Epithelial cell of prostate (primary cell): ENCODE data around the gene UPK3B.
"Not testable (repeated sequence)": the region's sequence is repeated elsewhere in the genome, so short reads cannot be mapped to it uniquely, and the experiment has no call there.

Experiments used
- DNase-seq: peaks from one replicate; pipeline ENCODE4 v3.0.0-alpha.2; 2011; ENCODE audit warnings: low read depth, low spot score
- H3K27ac ChIP-seq: fragments of 450-650 bp; 2 replicates; pipeline ENCODE4 v1.5.1; 2017; ENCODE audit warnings: mild to moderate bottlenecking

The UPK3B gene

DNA sequence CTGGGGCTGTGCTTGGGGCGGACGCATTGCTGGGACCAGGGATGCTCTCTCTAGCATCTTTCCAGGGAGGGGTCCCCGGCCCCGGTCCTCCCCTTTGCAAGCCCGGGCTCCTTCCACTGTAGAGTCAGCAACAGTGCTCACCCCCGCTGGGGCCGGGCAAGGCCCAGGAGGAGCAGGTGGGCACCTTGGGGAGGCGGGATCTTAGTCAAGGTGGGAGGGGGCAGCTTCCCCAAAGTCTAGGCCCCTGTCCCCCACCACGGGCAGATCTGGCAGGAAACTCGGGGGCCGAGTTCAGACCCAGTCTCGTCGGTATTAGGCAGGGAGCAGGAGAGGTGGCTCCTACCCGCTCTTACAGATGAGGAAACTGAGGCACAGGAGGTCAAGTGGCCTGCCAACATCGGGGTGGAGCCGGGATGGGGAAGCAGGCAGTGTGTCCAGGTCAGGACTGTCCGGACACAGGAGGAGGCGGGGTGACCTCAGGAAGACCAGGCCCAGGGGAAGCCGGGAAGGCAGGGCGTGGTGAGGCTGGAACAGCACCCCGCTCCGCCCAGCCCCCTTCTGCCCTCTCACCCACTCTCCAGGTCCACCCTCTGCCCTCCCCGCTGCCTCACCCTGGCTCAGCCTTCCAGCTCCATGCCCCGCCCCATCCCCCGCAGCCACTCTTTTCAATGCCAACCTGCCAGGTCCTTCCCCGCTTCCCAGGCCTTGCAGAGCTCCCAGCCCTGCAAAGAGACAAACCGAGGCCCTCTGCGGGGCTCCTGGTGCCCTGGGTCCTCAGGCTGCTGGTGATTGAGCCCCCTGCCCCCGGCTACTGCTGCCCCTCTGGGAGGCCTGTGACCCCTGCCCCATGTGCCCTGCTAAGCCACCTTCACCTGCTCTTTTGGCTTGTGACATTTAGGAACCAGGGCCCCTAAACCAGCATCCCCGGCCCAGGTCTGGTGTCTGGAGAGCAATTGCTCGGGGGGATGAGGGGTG is 1.8 kb downstream of the UPK3B start:
- not testable (repeated sequence) for H3K27ac ChIP-seq, DNase-seq

DNA sequence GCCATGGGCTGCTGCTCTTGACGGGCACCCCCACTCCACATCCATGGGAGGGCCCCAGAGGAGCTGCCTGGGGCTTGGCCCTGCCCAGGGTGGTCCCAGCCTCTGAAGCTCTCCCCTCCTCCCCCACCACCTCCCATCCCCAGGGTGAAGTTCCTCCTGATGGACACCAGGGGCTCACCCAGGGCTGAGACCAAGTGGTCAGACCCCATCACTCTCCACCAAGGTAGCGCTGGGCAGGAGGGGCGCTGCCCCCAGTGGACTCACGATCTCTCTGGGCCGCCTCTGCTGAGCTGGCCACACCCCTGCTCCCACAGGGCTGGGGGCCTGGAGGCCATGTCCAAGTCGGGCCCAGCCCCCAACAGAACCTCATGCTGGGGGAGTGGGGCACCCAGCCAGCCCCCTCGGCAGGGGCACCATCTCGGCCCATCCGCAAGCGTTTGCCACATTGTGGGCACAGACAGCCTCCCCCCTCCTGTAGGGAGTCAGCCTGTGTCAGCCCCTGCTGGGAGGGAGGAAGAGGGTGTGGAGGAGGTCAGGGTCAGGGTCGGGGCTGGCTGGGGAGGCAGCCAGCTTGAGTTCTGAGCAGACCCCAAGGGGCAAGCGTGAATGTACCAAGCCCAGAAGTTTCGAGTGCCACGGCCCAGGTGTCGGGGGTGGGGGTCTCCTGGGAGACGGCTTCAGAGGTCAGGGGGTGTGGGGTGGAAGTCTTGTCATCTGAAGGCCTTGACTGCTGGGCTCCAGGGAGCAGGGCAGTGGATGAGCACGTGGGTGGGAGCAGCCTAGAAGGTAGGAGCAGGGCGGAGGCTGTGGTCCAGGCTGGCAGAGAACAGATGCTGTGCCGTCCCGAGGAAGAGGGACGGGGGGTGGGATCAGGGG is 2.8 kb downstream of the UPK3B start:
- no peak overlapping the region for H3K27ac ChIP-seq
- no peak for DNase-seq

DNA sequence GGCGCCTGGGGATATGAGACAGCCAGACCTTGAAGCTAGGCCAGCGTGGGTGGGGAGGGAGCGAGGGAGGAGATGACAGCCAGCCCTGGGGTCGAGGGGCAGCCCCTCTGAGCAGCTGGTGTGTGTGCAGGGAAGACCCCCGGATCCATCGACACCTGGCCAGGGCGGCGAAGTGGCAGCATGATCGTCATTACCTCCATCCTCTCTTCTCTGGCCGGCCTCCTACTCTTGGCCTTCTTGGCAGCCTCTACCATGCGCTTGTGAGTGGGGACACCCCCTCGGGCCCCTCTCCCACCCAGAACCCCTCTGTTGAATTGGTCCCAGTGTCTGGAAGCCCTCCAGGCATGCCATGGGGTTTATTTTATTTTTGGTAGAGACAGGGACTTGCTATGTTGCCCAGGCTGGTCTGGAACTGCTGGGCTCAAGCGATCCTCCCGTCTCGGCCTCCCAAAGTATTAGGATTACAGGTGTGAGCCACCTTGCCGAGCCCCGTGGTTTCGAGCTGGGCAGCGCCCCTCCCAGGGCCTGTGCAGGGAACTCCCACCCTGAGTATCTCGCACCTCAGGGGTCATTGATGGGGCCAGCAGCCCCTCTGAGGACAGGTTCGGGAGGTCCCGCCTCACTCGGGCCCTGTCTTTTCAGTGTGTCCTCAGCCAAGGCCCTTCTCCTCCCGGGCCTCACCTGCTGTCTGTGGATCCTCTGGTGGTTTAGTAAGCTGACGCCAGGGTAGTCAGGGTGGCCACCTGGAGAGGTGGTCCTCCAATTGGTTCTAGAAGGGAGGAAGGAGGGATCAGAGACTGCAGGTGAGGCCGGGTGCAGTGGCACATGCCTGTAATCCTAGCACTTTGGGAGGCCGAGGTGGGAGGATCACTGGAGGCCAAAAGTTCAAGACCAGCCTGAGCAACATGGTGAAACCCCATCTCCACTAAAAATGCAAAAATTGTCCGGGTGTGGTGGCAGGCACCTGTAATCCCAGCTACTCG is 3.8 kb downstream of the UPK3B start:
- no peak for DNase-seq
- H3K27ac ChIP-seq, result no peak overlapping the region

DNA sequence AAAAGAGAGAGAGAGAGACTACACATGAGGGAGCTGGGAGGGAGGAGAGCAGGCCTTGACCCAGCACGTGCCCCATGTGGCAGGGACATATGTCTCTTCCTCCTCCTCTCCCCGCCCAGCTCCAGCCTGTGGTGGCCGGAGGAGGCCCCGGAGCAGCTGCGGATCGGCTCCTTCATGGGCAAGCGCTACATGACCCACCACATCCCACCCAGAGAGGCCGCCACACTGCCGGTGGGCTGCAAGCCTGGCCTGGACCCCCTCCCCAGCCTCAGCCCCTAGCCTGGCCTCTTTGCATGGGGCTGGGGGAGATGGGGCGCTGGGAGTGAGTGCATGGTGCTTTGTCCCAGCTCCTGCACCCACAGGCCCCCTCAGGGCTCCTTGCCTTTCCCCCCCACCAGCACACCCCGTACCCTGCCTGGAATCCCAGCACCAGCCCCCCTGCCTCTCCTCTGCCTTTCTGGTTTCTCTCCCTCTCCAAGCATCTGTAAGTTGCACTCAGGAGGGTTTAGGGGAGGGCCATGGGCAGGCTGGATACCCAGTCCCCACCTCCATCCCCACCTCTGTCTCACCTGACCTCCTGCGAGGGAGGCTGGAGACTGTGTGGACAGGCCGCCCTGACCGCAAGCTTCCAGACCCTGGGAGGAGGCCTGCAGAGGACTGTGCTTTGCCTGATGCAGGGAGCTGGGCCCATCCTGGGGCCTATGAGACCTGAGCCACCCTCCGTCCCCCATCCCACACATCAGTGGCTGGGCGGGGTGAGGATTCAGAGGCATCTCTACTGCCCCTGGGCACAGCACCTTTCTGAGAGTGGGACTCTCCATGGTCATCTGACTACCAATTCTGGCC is 4.8 kb downstream of the UPK3B start:
- no peak for DNase-seq
- no peak overlapping the region for H3K27ac ChIP-seq

DNA sequence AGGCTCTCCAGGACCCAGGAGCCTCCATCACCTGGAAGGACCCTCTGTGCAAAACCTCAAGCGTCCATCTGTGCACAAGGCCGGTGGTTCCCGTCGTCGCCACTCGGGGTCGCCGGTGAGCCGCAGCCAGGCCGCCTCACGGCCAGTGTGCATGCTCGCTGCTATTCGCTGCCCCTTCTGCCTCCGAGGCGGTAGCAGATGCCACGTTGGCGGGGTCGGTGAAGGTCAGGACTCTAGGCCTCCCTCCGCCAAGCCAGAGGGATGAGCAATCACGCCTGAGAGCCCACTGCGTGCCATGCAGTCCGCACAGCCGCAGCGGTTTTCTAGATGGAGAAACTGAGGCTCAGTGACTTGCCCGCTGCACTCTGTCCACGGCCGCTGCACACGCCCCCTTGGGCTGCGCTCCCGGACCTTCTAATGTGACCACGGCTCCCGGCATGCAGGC is 5.7 kb downstream of the UPK3B start:
- H3K27ac ChIP-seq, result no peak overlapping the region
- no peak for DNase-seq

DNA sequence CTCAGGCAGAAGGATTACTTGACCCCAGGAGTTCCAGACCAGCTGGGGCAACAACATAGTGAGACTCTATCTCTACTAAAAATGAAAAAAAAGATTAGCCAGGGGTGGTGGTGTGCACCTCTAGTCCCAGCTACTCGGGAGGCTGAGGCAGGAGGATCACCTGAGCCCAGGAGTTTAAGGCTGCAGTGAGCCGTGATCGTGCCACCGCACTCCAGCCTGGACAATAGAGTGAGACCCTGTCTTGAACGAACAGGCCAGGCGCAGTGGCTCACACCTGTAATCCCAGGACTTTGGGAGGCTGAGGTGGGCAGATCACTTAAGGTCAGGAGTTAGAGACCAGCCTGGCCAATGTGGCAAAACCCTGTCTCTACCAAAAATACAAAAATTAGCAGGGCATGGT is 6.6 kb downstream of the UPK3B start:
- not testable (repeated sequence) for DNase-seq, H3K27ac ChIP-seq

DNA sequence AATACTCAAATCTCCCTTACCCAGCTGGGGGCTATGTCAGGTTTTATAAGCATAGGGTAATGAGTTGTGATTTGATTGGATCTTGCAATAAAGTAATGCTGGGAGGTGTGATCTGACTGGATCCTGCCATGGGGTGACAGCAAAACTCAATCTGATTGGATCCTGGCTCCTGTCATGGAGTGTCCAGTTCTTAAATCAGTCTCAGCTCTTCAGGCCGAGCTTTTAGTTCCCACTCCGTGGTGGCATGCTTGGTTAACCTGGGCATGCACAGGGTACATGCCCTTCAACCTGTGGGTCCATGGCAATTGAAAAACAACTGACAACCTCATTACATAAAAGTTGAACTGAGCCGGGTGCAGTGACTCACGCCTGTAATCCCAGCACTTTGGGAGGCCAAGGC is 15.8 kb downstream of the UPK3B start:
- not testable (repeated sequence) for DNase-seq, H3K27ac ChIP-seq

DNA sequence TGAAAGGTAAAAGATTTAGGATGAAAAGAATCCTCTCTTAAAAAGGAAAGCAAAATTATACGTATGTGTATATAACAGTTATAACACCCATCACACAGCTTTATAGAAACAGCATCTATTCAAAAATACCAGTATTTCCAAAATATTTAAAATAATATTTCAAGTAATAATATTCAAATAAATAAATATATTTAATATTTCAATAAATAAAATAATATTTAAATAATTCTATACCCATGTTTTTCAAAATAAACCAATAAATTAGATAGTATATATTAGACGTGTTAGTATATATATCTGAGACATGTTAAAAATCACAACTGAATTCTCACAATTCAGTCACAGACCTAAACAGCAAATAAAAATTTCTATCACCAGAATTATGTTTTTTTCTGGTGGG is 21.3 kb downstream of the UPK3B start:
- DNase-seq, H3K27ac ChIP-seq: not testable (repeated sequence)

DNA sequence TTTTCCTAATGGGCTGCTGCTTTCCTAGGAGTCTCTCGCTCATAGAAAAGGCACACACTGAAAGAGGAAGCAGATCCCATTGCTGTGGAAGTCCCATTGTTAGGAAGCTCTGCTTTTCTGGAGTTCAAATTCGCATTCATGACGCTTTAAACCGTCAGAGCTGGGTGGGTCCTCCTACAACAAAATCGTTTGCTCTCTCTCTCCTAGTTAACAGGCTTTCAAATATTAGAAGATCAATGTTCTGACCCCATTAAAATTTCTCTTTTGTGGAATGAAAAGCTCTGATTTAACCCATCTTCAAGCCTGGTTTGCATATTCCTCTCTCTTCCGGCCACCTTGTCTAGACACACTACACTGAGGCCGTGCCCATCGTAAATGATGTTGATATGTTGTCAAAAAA is 32.8 kb downstream of the UPK3B start, which contains the start of gene SPDYE16:
TSS of gene SPDYE16 (minus strand) at position 101 of the 400 bp plus-strand sequence. CDS start 1,838 bp downstream, outside the sequence.
- H3K27ac ChIP-seq, DNase-seq: not testable (repeated sequence)

DNA sequence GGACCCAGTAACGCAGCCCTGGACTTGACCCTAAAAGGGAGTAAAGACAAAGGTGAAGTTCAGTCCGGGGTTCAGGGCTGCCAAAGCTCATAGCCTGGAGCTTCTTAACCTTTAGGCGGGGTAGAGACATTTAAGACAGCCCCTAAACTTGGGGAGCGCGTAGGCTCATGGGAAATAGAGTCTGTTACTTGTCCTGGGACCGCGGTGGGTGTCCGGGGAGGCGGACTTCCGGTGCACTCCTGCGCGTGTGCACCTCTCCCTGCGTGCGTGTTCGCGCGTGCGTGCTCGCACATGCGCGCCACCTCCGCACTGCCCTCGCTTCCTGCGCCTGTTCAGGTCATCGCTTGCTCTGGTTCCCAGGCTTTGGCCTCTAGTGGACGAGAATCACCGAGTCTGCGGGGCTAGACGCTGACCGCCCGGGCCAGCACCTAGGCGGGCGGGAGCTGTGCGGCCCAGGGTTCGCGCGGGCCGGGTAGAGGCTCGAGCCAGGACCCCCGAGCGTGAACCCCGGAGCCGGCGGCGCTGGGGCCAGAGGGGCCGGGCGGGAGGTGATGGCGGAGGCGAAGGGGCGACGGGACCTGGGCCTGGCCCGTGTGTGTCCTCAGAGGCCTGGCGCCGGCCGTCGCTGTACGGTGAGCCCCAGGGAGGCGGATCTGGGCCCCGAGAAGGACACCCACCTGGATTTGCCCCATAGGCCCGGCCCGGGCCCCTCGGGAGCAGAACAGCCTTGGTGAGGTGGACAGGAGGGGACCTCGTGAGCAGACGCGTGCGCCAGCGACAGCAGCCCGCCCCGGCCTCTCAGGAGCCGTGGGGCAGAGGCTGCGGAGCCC is 38.9 kb downstream of the UPK3B start:
- not testable (repeated sequence) for DNase-seq
- H3K27ac ChIP-seq, result peak overlapping the region; percentile 69

DNA sequence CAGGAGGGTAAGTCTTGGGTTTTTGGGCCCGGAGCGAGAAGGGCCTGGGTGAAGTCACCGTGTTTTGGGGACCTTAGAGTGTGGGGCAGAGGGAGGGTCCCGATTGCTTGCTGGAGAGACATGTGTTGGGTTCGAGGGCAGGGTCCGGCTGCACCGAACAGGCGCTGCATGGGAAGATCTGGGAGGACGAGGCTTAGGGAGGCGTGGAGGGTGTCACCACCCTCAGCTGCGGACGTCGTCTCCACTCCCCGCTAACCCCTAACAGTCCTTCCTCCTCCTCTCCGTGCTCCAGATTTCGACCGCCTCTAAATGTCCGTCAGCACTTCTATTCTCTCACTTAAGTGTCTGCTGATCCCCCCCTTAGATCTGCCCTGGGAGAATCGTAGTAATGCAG is 39.5 kb downstream of the UPK3B start:
- DNase-seq, result not testable (repeated sequence)
- peak overlapping the region; percentile 69 for H3K27ac ChIP-seq

DNA sequence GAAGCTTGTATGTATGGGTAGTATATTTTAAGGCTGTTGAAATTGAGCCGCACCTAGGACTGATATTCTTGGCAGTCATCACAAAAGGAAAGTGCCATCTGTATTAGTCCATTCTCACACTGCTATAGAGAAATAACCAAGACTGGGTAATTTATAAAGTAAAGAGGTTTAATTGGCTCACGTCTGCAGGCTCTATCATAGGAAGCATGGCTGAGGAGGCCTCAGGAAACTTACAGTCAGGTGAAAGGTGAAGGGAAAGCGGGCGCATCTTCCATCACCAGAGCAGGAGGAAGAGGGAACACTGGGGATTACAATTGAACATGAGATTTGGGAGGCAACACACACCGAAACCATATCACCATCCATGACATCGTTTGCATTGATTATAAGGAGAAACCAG is 41.6 kb downstream of the UPK3B start:
- H3K27ac ChIP-seq, DNase-seq: not testable (repeated sequence)

DNA sequence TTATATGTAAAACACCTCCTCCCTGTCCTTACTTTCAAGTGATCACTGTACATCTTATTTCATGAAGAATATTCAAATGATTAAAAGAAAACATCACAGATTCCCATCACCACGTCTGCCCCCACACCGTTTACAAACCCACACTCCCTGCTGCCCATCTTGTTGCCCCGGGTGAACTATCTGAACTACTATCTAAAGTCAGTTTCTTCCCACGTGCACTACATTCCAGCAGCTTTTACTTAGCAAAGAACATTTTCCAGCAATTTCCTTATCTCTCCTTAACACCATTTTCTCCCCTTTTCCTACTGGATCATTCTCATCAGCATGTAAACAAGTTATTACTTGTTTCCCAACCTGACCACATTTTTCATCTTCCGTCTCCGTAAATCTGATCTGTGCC is 49.3 kb downstream of the UPK3B start:
- peak overlapping the region; percentile 17 for H3K27ac ChIP-seq
- DNase-seq, result not testable (repeated sequence)

DNA sequence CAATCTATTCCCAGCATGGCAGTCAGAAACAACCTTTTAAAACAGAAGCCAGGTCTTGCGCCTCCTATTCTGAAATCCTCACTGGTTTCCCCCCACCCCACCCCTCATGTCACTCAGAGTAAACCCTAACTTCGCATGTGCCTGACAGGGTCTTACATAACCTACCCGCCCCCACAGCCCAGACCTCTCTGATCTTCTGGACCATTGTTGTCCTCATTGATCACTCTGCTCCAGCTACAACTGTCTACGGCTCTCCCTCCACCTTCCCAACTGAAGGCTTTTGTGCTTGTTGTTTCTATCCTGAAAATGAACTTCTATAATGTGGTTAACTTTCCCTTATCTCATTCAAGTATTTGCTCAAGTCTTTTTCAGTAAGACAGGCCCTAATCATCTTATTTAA is 49.8 kb downstream of the UPK3B start:
- DNase-seq, H3K27ac ChIP-seq: not testable (repeated sequence)

DNA sequence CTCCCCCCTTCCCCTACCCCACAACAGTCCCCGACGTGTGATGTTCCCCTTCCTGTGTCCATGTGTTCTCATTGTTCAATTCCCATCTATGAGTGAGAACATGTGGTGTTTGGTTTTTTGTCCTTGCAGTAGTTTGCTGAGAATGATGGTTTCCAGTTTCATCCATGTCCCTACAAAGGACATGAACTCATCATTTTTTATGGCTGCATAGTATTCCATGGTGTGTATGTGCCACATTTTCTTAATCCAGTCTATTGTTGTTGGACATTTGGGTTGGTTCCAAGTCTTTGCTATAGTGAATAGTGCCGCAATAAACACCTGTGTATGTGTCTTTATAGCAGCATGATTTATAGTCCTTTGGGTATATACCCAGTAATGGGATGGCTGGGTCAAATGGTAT is 51.0 kb downstream of the UPK3B start:
- DNase-seq, H3K27ac ChIP-seq: not testable (repeated sequence)

DNA sequence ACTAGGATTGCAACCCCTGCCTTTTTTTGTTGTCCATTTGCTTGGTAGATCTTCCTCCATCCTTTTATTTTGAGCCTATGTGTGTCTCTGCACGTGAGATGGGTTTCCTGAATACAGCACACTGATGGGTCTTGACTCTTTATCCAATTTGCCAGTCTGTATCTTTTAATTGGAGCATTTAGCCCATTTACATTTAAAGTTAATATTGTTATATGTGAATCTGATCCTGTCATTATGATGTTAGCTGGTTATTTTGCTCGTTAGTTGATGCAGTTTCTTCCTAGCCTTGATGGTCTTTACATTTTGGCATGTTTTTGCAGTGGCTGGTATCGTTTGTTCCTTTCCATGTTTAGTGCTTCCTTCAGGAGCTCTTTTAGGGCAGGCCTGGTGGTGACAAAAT is 54.6 kb downstream of the UPK3B start:
- not testable (repeated sequence) for DNase-seq, H3K27ac ChIP-seq
